NCI-H526 treated with DMSO at 0.1 percent for 48 hours (cell line): ENCODE data around the gene ALDOA.

Experiments
- DNase-seq: peaks from one replicate; lab custom pipeline; 2025; lab: John Stamatoyannopoulos, UW

ALDOA gene

DNA sequence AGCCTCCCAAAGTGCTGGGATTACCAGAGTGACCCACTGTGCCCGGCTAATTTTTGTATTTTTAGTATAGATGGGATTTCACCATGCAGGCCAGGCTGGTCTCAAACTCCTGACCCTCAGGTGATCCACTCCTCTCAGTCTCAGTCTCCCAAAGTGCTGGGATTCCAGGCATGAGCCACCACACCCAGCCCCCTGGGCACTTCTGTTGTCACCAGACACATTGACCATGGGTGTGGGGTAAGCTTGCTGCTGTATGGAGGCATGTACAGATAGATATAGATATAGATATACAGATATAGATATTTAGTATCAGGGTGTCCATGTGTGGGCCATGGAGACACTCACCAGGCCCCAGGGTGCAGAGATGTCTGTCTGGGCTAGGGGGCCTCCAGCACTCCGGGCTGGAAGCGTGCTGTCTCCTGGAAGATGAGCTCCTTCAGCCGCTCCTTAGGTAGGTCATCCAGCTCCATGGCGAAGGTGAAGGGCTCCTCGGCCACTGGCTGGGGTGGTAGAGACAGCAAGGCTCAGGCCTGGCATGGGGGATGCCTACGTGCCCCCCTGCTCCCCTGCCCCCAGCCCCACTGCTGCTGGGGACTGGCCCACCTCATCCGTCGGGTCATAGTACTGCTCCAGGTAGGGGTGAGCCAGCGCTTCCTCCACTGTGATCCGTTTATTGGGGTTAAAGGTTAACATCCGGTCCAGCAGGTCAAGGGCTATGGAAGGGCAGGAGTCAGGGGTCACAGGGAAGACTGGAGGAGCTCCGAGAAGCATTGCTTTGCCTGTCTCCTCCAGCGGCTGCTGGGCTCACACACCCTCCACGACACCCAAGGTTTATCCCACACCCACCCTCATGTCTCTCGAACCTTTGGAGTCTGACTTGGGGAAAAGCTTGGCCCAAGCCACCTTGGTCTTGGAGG is 51.0 kb downstream of the ALDOA start:
- no peak for DNase-seq

DNA sequence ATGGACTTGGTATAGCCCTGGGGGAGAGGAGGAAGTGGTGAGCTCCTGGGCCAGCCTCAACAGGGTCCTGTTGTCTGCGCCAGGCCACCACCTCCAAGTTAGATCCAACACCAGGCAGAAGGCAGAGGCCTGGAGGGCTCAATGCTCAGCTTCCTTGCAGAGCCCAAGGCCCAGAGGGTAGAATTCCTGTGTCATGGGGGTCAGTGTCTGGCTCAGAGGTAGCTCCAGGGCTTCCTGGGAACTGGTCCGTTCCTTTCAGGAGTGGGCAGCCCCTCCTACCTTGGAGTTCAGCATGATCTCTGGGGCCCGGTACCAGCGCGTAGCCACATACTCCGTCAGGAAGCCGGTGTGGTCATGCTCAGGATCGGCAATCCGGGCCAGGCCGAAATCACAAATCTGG is 52.2 kb downstream of the ALDOA start:
- no peak for DNase-seq

DNA sequence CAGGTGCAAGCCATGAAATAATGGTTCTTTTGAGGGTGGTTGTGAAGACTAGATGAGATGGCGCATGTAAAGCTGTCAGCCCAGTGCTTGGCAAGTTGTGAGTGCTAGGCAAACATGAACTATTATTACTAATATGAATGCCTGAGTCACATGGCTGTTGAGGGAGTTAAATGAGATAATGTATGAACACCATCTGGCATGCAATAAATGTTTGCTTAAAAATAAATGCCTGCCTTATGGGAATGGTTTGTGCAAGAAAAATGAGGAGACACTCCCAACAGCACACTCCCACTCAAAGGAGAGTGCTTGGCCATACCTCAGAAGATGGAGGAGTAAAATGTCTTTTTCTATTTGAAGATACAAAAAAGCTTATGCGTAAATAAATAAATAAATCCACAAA is 53.9 kb downstream of the ALDOA start:
- DNase-seq = no peak
